ENCODE results near the gene HIVEP1.

HIVEP1 gene

GRCh38 chr6:12174878-12175277 is 162.8 kb downstream of the HIVEP1 start:
- Histone ChIP-seq H3K36me3 (ENCODE audit: control insufficient read depth in 2 of 2, insufficient read depth in 1 of 2, low read length in 2 of 2) (no peaks in the 10 kb centered on the region), H3K4me1 (ENCODE audit: control insufficient read depth, insufficient read depth, low read length) (peaks cover 14% of the 10 kb centered on the region), H3K27ac (ENCODE audit: extremely low read depth, low read depth, low read length) (no peak overlapping the region), H3K9me3 (ENCODE audit: control insufficient read depth, insufficient read depth, low read depth, low read length) (no peaks in the 10 kb centered on the region), H3K4me3 (ENCODE audit: low read depth, low read length) (no peak overlapping the region)
- TF ChIP-seq REPIN1 (tag by site-specific recombination; IDR thresholded peaks at IDR 0.05; ENCODE audit: low read depth) (no peak), ZNF37A (tag by site-specific recombination; IDR thresholded peaks at IDR 0.05) (no peak), ZFP3 (tag by site-specific recombination; IDR thresholded peaks at IDR 0.05; ENCODE audit: low read depth) (no peak), ZNF223 (tag by site-specific recombination; IDR thresholded peaks at IDR 0.05) (no peak), ZNF133 (tag by site-specific recombination; IDR thresholded peaks at IDR 0.05) (no peak), EGR2 (tag by site-specific recombination; IDR thresholded peaks at IDR 0.05; ENCODE audit: low read depth) (no peak), GLI4 (tag by site-specific recombination; IDR thresholded peaks at IDR 0.05) (no peak), REST (tag by site-specific recombination; IDR thresholded peaks at IDR 0.05) (no peak), ZNF121 (tag by site-specific recombination; IDR thresholded peaks at IDR 0.05) (no peak), ZNF391 (tag by site-specific recombination; IDR thresholded peaks at IDR 0.05; ENCODE audit: borderline replicate concordance, low read depth) (no peak), ZBTB20 (tag by site-specific recombination; IDR thresholded peaks at IDR 0.05) (no peak), ZNF791 (tag by site-specific recombination; IDR thresholded peaks at IDR 0.05) (no peak), ZNF10 (tag by site-specific recombination; IDR thresholded peaks at IDR 0.05) (no peak), ZNF776 (tag by site-specific recombination; IDR thresholded peaks at IDR 0.05; ENCODE audit: borderline replicate concordance) (no peak)
- TF ChIP-seq, protein P1, sequence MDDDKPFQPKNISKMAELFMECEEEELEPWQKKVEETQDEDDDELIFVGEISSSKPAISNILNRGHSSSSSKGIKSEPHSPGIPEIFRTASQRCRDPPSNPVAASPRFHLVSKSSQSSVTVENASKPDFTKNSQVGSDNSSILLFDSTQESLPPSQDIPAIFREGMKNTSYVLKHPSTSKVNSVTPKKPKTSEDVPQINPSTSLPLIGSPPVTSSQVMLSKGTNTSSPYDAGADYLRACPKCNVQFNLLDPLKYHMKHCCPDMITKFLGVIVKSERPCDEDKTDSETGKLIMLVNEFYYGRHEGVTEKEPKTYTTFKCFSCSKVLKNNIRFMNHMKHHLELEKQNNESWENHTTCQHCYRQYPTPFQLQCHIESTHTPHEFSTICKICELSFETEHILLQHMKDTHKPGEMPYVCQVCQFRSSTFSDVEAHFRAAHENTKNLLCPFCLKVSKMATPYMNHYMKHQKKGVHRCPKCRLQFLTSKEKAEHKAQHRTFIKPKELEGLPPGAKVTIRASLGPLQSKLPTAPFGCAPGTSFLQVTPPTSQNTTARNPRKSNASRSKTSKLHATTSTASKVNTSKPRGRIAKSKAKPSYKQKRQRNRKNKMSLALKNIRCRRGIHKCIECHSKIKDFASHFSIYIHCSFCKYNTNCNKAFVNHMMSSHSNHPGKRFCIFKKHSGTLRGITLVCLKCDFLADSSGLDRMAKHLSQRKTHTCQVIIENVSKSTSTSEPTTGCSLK (tag by site-specific recombination; IDR thresholded peaks at IDR 0.05) = no peak
- ChIA-PET CTCF (no interaction called here), POLR2A (no interaction called here)

- Histone ChIP-seq H3K4me3 (ENCODE audit: low read depth, low read length) (no peak overlapping the region), H3K36me3 (ENCODE audit: control insufficient read depth in 2 of 2, insufficient read depth in 1 of 2, low read length in 2 of 2) (no peaks in the 10 kb centered on the region), H3K4me1 (ENCODE audit: control insufficient read depth, insufficient read depth, low read length) (peaks cover 14% of the 10 kb centered on the region), H3K9me3 (ENCODE audit: control insufficient read depth, insufficient read depth, low read depth, low read length) (no peaks in the 10 kb centered on the region), H3K27ac (ENCODE audit: extremely low read depth, low read depth, low read length) (no peak overlapping the region)
- ChIA-PET POLR2A (interaction anchor here (0.7 kb wide), 1 partner anchor 13 kb away, joined by 6 read pairs; no protein-coding TSS in a partner anchor), CTCF (interaction anchor here (1.0 kb wide), 1 partner anchor 600 kb away, joined by 4 read pairs; no protein-coding TSS in a partner anchor)
- TF ChIP-seq, protein P2, sequence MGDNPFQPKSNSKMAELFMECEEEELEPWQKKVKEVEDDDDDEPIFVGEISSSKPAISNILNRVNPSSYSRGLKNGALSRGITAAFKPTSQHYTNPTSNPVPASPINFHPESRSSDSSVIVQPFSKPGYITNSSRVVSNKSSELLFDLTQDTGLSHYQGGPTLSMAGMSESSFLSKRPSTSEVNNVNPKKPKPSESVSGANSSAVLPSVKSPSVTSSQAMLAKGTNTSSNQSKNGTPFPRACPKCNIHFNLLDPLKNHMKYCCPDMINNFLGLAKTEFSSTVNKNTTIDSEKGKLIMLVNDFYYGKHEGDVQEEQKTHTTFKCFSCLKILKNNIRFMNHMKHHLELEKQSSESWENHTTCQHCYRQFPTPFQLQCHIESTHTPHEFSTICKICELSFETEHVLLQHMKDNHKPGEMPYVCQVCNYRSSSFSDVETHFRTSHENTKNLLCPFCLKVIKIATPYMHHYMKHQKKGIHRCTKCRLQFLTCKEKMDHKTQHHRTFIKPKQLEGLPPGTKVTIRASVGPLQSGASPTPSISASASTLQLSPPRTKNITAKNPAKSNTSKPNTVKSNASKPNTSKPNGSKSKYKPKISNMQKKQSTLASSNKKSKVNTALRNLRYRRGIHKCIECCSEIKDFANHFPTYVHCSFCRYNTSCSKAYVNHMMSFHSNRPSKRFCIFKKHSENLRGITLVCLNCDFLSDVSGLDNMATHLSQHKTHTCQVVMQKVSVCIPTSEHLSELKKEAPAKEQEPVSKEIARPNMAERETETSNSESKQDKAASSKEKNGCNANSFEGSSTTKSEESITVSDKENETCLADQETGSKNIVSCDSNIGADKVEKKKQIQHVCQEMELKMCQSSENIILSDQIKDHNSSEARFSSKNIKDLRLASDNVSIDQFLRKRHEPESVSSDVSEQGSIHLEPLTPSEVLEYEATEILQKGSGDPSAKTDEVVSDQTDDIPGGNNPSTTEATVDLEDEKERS (tag by site-specific recombination; IDR thresholded peaks at IDR 0.05) = no peak
- TF ChIP-seq ZNF549 (tag by site-specific recombination; IDR thresholded peaks at IDR 0.05) (no peak), GFI1B (tag by site-specific recombination; IDR thresholded peaks at IDR 0.05) (no peak), TRIM28 (IDR thresholded peaks at IDR 0.05; ENCODE audit: borderline replicate concordance, low read length) (no peak), ZNF341 (tag by site-specific recombination; IDR thresholded peaks at IDR 0.05; ENCODE audit: low read depth) (no peak), ZNF37A (tag by site-specific recombination; IDR thresholded peaks at IDR 0.05) (no peak), TCF7L2 (IDR thresholded peaks at IDR 0.05; ENCODE audit: borderline replicate concordance, low read depth, low read length) (no peak), ZBTB44 (tag by site-specific recombination; IDR thresholded peaks at IDR 0.05) (no peak), ELK4 (IDR thresholded peaks at IDR 0.05; ENCODE audit: borderline replicate concordance, low read depth, low read length) (no peak), ZNF510 (tag by site-specific recombination; IDR thresholded peaks at IDR 0.05; ENCODE audit: insufficient replicate concordance) (no peak), SP2 (tag by site-specific recombination; IDR thresholded peaks at IDR 0.05) (no peak), ZBTB20 (tag by site-specific recombination; IDR thresholded peaks at IDR 0.05) (no peak)
These were observed 163.5 kb downstream of the HIVEP1 start for GRCh38 chr6:12175626-12176025.

All from HEK293 (cell line).